Naive thymus-derived CD8-positive, alpha-beta T cell (primary cell): Measurements from ENCODE around the gene PALLD. TPM values are rescaled to one million over a fixed set of nuclear protein-coding genes. Genes with fewer than 3 reads are reported as not detected.
"Not testable (repeated sequence)": the region's sequence is repeated elsewhere in the genome, so short reads cannot be mapped to it uniquely, and the experiment has no call there.

Experiments used
- ATAC-seq, 2 donors: fragments of 150-1000 bp; cut with Tn5 transposase in 1 of 2; sonication (Bioruptor Pico), chemical (Tn5 transposase) in 1 of 2; 1 replicate in 1 of 2; 2 replicates in 1 of 2; pipeline ENCODE4 v1.10.0; 2021; ENCODE audit warnings: mild to moderate bottlenecking in 2 of 2, moderate library complexity in 2 of 2
- POLR2A ChIA-PET: fragments of 350-600 bp; sonication (Branson Sonifier 250); formaldehyde crosslinking; loops from one replicate; lab custom pipeline; 2021; ENCODE audit warnings: antibody characterized with exemption; lab: Charles Lee
- DNase-seq, 10 donors: peaks; one replicate each; pipeline versions ENCODE4 v3.0.0 to v3.0.0-alpha.2; 2020 to 2022
- H3K27ac Mint-ChIP-seq, 10 donors: one replicate each; pipeline ENCODE4 v1.8.0; 2020 to 2022; ENCODE audit warnings: mild to moderate bottlenecking in 10 of 10, mixed read lengths in 10 of 10, moderate library complexity in 4 of 10, inconsistent platforms in 1 of 10
- H3K27me3 Mint-ChIP-seq, 5 donors: one replicate each; pipeline ENCODE4 v1.8.0; 2021 to 2022; ENCODE audit warnings: mixed read lengths in 5 of 5
- H3K36me3 Mint-ChIP-seq, 3 donors: one replicate each; pipeline ENCODE4 v1.8.0; 2020 to 2022; ENCODE audit warnings: mixed read lengths in 3 of 3, mild to moderate bottlenecking in 2 of 3, inconsistent platforms in 1 of 3
- H3K4me1 Mint-ChIP-seq, 4 donors: one replicate each; pipeline ENCODE4 v1.8.0; 2021 to 2022; ENCODE audit warnings: mixed read lengths in 4 of 4
- H3K4me3 Mint-ChIP-seq, 10 donors: one replicate each; pipeline ENCODE4 v1.8.0; 2020 to 2022; ENCODE audit warnings: mild to moderate bottlenecking in 10 of 10, mixed read lengths in 10 of 10, moderate library complexity in 6 of 10, inconsistent platforms in 1 of 10
- H3K9me3 Mint-ChIP-seq, 9 donors: one replicate each; pipeline ENCODE4 v1.8.0; 2020 to 2022; ENCODE audit warnings: mixed read lengths in 9 of 9, mild to moderate bottlenecking in 3 of 9, inconsistent platforms in 1 of 9, moderate library complexity in 1 of 9
- polyA plus RNA-seq, 3 donors: library from polyadenylated mRNA; unstranded; fragments of 300-500 nt; fragmentation: Illumina TruSeq; gene quantifications; one replicate each; pipeline ENCODE4 v1.2.3, GENCODE V29; 2021
- total RNA-seq, 8 experiments: library from RNA in 2 of 8; stranded (reverse) in 2 of 8; gene quantifications; one replicate each; pipeline ENCODE4 v1.2.3 and lab custom pipeline; 2021 to 2026

Gene PALLD
- total and polyA plus RNA-seq, 5 experiments from 2014 or later = 0.08 to 0.34 (median 0.32) TPM; not detected in 2

DNA sequence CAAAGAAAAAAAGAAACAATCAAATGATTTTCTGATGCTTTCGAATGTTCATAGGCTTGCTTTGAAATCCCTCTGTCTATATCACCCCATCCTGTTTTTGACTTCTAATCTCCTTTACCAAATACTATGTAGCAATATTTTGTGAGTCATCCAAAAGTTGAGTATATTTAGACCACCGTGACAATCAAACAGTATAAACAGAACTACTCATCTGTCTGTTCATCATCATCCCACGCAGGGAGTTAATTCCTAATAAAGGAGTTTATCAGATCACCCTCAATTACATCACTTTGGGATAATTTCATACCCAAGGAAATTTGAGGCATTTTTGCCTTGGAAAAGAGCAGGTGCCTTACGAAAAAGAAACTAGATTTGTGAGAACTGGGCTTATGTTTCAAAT is 300.3 kb downstream of the PALLD start:
- peaks cover 0 to 12% (median 3%) of the 10 kb centered on the region in 5 donors for H3K27me3 Mint-ChIP-seq
- ATAC-seq (no peak), DNase-seq (no peak)
- POLR2A ChIA-PET = no interaction called here
- no peaks in the 10 kb centered on the region for H3K36me3 Mint-ChIP-seq
- no peak overlapping the region for H3K27ac Mint-ChIP-seq
- H3K4me1 Mint-ChIP-seq = peaks cover 0 to 2% (median under 1%) of the 10 kb centered on the region in 4 donors
- peaks cover 0 to 3% (median 0%) of the 10 kb centered on the region in 9 donors for H3K9me3 Mint-ChIP-seq
- H3K4me3 Mint-ChIP-seq = no peak overlapping the region

DNA sequence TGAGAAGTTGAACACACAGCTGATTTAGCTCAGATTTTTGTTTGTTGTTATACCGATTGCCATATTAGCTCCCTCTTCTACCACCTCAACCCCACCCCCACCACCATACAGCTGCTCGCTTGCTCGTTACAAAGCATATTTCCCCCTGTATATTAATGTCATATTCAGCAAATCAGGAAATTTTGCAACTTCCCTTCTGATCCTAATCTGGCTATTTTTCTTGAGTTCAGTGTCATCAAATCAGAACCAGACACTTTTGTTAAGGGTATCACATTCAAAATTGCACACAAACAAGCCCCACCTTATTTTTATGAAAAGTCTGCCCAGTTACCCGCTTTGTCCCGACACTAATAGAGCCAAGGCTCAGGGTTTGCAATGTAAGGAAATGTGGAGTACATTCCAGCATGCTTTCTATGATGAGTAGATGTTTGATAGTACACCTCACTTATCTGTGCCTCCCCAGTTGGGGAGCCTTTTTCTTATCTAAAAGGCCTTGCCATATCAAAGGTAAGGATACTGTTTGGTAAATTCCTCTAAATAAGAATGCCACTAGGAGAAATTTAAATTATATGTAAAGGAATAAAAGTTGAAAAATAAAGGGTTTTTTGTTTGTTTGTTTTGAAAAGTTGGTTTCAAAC is 301.0 kb downstream of the PALLD start:
- DNase-seq (no peak), ATAC-seq (no peak)
- Mint-ChIP-seq H3K27ac (no peak overlapping the region), H3K4me3 (no peak overlapping the region), H3K9me3 (peaks cover 0 to 4% (median 0%) of the 10 kb centered on the region in 9 donors), H3K4me1 (peaks cover 0 to 2% (median under 1%) of the 10 kb centered on the region in 4 donors), H3K36me3 (no peaks in the 10 kb centered on the region), H3K27me3 (peaks cover 0 to 14% (median 4%) of the 10 kb centered on the region in 5 donors)
- POLR2A ChIA-PET = no interaction called here

- H3K27me3 Mint-ChIP-seq = peaks cover 0 to 14% (median 4%) of the 10 kb centered on the region in 5 donors
- no peak overlapping the region for H3K27ac Mint-ChIP-seq
- no peak overlapping the region for H3K4me3 Mint-ChIP-seq
- ATAC-seq (no peak), DNase-seq (no peak)
- peaks cover 0 to 4% (median 0%) of the 10 kb centered on the region in 9 donors for H3K9me3 Mint-ChIP-seq
- POLR2A ChIA-PET = no interaction called here
- H3K36me3 Mint-ChIP-seq = no peaks in the 10 kb centered on the region
- H3K4me1 Mint-ChIP-seq = peaks cover 0 to 2% (median 0%) of the 10 kb centered on the region in 4 donors
Observed at GRCh38 chr4:168800926-168801325, 304.1 kb downstream of the PALLD start.

DNA sequence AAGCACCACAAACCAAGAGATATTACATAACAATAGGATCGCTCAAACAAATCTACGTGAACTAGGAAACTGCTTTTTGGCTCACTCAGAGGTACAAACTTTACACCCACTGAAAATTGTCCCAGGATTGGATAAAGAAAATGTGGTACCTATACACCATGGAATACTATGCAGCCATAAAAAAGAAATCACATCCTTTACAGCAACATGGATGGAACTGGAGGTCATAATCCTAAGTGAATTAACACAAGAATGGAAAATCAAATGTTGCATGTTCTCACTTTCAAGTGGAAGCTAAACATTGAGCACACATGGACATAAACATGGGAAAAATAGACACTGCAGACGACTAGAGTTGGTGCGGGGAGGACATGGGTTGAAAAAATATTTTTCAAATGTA is 305.4 kb downstream of the PALLD start:
- Mint-ChIP-seq H3K27ac (no peak overlapping the region), H3K4me3 (no peak overlapping the region), H3K27me3 (peaks cover 0 to 18% (median 6%) of the 10 kb centered on the region in 5 donors), H3K4me1 (peaks cover 0 to 2% (median under 1%) of the 10 kb centered on the region in 4 donors), H3K36me3 (no peaks in the 10 kb centered on the region), H3K9me3 (peaks cover 0 to 4% (median 1%) of the 10 kb centered on the region in 9 donors)
- POLR2A ChIA-PET = no interaction called here
- no peak for DNase-seq
- ATAC-seq = no peak

GRCh38 chr4:168803052-168803451 is 306.2 kb downstream of the PALLD start:
- ATAC-seq, DNase-seq, POLR2A ChIA-PET, H3K4me1 Mint-ChIP-seq, H3K36me3 Mint-ChIP-seq, H3K4me3 Mint-ChIP-seq, H3K27ac Mint-ChIP-seq, H3K9me3 Mint-ChIP-seq: not testable (repeated sequence)
- peaks cover 0 to 18% (median 6%) of the 10 kb centered on the region in 5 donors for H3K27me3 Mint-ChIP-seq

DNA sequence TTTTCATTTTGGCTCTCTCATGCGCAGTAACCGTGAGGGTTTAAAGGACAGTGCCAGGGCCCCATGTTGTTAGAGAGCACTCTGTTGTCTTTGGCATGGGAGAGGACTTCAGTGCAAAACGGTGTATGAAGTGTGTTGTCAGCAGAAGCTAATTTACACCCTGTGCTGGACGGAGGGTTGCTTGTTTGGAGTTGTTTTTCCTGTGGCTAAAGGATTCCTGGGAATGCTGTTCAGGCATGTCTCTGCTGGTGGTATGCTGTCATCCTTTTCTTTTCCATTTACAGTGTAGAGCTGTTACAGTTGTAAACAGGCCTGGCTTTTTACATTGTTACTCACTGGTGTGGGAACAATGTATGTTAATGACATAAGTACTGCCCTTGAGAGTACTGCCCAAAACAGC is 306.9 kb downstream of the PALLD start:
- no peak for DNase-seq
- POLR2A ChIA-PET = no interaction called here
- Mint-ChIP-seq H3K4me1 (peaks cover 0 to 1% (median 0%) of the 10 kb centered on the region in 4 donors), H3K27ac (no peak overlapping the region), H3K36me3 (no peaks in the 10 kb centered on the region), H3K27me3 (peaks cover 0 to 18% (median 6%) of the 10 kb centered on the region in 5 donors), H3K4me3 (no peak overlapping the region), H3K9me3 (peaks cover 0 to 4% (median 1%) of the 10 kb centered on the region in 9 donors)
- no peak for ATAC-seq

DNA sequence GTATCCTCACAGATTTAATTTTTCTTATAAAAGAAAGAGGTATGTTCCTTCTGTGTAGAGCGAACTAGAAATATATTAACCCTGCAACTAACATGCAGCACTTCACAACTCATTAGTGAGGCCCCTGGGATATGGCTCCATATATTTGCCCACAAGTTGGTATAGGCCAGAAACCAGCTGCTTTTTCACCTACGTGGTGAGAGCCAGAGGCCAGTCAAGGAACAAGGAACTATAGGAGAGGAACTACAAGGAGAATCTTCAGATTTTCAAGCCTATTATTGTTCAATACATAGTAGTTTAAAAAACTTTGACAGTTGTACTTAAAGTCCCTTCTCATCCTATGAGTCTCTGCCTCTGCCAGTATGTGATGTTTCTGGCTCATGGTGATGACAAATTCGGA is 307.3 kb downstream of the PALLD start:
- DNase-seq = no peak
- no peaks in the 10 kb centered on the region for H3K36me3 Mint-ChIP-seq
- H3K27ac Mint-ChIP-seq = no peak overlapping the region
- H3K9me3 Mint-ChIP-seq = peaks cover 0 to 4% (median 1%) of the 10 kb centered on the region in 9 donors
- H3K4me1 Mint-ChIP-seq = peaks cover 0 to 1% (median 0%) of the 10 kb centered on the region in 4 donors
- peaks cover 0 to 21% (median 6%) of the 10 kb centered on the region in 5 donors for H3K27me3 Mint-ChIP-seq
- POLR2A ChIA-PET = no interaction called here
- no peak for ATAC-seq
- no peak overlapping the region for H3K4me3 Mint-ChIP-seq

DNA sequence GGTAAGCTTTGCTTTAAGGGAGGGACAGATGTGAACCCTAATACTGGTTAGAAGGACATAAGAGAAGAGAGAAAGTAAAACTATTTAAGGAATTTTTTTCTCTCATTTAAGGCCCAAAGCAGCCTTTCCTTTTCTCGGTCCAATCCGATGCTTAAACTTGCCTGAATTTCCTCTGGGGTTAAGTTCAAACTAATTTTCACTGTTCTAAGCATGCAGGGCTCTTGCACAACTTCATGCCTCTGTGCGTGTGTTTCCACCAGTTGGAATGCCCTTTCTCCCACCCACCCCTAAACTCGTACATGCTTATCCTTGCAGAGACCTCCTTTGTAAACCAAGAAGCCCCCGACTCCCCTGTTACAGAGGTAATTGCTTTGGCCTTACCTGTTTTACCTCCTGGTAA is 308.5 kb downstream of the PALLD start:
- POLR2A ChIA-PET = no interaction called here

GRCh38 chr4:168806247-168806646 is 309.4 kb downstream of the PALLD start:
- H3K4me3 Mint-ChIP-seq, H3K27ac Mint-ChIP-seq, ATAC-seq, H3K9me3 Mint-ChIP-seq, DNase-seq, POLR2A ChIA-PET, H3K4me1 Mint-ChIP-seq, H3K36me3 Mint-ChIP-seq: not testable (repeated sequence)
- peaks cover 0 to 27% (median 16%) of the 10 kb centered on the region in 5 donors for H3K27me3 Mint-ChIP-seq

More for the DNA sequence above, 308.5 kb downstream of the PALLD start:
- H3K27me3 Mint-ChIP-seq = peaks cover 0 to 27% (median 14%) of the 10 kb centered on the region in 5 donors
- DNase-seq (no peak), ATAC-seq (no peak)
- H3K27ac Mint-ChIP-seq = no peak overlapping the region
- H3K4me3 Mint-ChIP-seq = no peak overlapping the region
- peaks cover 0 to 1% (median 0%) of the 10 kb centered on the region in 4 donors for H3K4me1 Mint-ChIP-seq
- H3K9me3 Mint-ChIP-seq = peaks cover 0 to 4% (median 2%) of the 10 kb centered on the region in 9 donors
- H3K36me3 Mint-ChIP-seq = no peaks in the 10 kb centered on the region

- no peak for ATAC-seq
- H3K36me3 Mint-ChIP-seq = no peaks in the 10 kb centered on the region
- peaks cover 7 to 31% (median 16%) of the 10 kb centered on the region in 5 donors for H3K27me3 Mint-ChIP-seq
- H3K4me1 Mint-ChIP-seq = peaks cover 0 to 1% (median 0%) of the 10 kb centered on the region in 4 donors
- no peak overlapping the region for H3K27ac Mint-ChIP-seq
- POLR2A ChIA-PET = no interaction called here
- H3K9me3 Mint-ChIP-seq = peaks cover 0 to 2% (median 0%) of the 10 kb centered on the region in 9 donors
- no peak for DNase-seq
- no peak overlapping the region for H3K4me3 Mint-ChIP-seq
Observed at GRCh38 chr4:168811207-168811606, 314.4 kb downstream of the PALLD start.

- POLR2A ChIA-PET = no interaction called here
- H3K36me3 Mint-ChIP-seq = no peaks in the 10 kb centered on the region
- ATAC-seq (no peak), DNase-seq (no peak)
- peaks cover 1 to 7% (median 6%) of the 10 kb centered on the region in 4 donors for H3K4me1 Mint-ChIP-seq
- H3K27ac Mint-ChIP-seq = no peak overlapping the region
- H3K4me3 Mint-ChIP-seq = no peak overlapping the region
- H3K9me3 Mint-ChIP-seq = peaks cover 0 to 2% (median 0%) of the 10 kb centered on the region in 9 donors
- H3K27me3 Mint-ChIP-seq = peaks cover 10 to 28% (median 18%) of the 10 kb centered on the region in 5 donors
Observed at GRCh38 chr4:168811786-168812651, 315.2 kb downstream of the PALLD start.

GRCh38 chr4:168812806-168813205 is 316.0 kb downstream of the PALLD start:
- H3K9me3 Mint-ChIP-seq = peaks cover 0 to 2% (median 0%) of the 10 kb centered on the region in 9 donors
- ATAC-seq = no peak

DNA sequence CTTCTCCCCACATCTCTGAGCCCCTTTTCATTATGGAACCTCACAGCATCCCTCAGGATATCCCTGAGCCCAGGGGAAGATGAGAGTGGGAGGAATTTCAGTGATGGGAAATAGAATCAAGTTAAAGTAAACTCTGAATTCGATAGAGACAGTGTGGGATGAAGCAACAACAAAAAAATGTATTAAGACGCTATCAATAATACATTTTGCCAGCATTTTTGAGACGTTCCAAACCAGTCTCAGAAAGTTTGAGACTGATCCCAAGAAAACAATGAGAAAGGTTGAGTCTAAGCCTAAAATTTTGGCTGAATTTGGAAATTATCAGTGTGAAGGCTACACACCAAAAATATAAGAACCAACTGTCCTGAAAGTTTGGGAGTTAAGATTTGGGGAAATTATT is 317.0 kb downstream of the PALLD start:
- ATAC-seq (no peak), DNase-seq (no peak)
- H3K27me3 Mint-ChIP-seq = peaks cover 22 to 38% (median 31%) of the 10 kb centered on the region in 5 donors
- POLR2A ChIA-PET = no interaction called here
- H3K27ac Mint-ChIP-seq = no peak overlapping the region
- H3K36me3 Mint-ChIP-seq = no peaks in the 10 kb centered on the region
- H3K9me3 Mint-ChIP-seq = peaks cover 0 to 2% (median 0%) of the 10 kb centered on the region in 9 donors
- peaks cover 1 to 15% (median 8%) of the 10 kb centered on the region in 4 donors for H3K4me1 Mint-ChIP-seq
- no peak overlapping the region for H3K4me3 Mint-ChIP-seq

More at GRCh38 chr4:168812806-168813205, 316.0 kb downstream of the PALLD start:
- no peak overlapping the region for H3K27ac Mint-ChIP-seq
- H3K4me3 Mint-ChIP-seq = no peak overlapping the region
- POLR2A ChIA-PET = no interaction called here
- H3K36me3 Mint-ChIP-seq = no peaks in the 10 kb centered on the region
- peaks cover 1 to 15% (median 8%) of the 10 kb centered on the region in 4 donors for H3K4me1 Mint-ChIP-seq
- DNase-seq = no peak
- H3K27me3 Mint-ChIP-seq = peaks cover 17 to 33% (median 26%) of the 10 kb centered on the region in 5 donors
